ENCODE results near the gene MEAF6.

MEAF6 gene

GRCh38 chr1:37482796-37483744 is 31.5 kb downstream of the MEAF6 start:
- DNase-seq: no peak

DNA sequence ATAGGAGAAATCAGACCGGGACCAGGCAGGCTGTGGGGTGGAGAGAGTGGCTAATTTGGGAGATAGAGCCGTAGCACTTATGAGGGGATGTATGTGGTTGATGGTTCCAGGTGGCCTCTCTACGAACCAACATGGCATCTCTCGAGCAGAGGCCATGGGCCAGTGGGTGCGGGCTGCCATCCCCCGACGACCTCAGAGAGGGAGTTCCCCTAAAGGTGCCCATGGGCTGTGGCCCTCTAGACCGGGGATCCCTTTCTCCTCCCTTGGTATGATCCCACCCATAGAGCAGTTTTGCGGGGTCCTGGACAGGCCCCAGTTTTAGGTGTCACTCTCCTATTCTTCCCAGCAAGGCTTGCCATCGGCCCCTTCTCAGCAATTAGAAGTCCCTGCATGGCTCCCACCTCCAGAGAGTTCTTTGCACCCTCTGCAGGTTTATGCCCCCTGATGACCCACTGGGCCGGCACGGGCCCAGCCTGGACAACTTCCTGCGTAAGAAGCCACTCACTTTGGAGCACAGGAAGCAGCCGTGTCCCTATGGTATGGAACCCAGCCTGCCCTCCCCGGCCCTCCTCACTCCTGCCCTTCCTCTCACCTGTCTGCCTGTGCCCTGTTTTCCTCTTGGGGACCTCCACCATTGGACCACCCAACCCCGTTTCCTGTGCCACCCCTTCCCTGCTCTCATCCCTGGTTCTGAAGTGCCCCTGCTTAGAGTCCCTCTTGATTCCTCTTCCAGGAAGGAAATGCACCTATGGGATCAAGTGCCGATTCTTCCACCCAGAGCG is 32.4 kb downstream of the MEAF6 start:
- DNase-seq: no peak

DNA sequence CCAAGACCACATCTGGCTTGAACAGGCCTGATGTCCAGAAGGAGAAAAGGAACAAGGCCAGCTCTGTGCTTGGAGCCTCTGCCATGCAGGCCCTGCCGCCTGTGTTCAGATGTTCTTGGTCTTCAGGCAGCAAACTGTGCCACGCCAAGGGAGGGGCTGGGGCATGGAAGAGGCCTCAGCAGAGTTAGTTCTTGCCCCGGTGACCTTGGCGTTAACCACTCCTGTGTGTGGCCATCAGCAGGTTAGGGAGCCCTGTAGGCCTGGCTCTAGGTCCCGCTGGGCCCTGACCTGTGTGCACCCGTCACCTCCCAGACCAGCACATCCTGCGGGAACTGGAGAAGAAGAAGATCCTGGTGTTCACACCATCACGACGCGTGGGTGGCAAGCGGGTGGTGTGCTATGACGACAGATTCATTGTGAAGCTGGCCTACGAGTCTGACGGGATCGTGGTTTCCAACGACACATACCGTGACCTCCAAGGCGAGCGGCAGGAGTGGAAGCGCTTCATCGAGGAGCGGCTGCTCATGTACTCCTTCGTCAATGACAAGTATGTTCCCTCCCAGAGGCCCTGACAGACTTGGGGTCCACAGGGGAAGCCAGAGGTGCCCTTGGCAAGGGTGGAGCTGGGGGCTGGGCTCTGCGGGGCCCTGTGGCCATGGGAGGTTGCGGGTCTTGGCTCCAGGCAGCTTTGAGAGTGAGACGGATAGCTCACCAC is 33.1 kb downstream of the MEAF6 start:
- DNase-seq: no peak

- DNase-seq: no peak
Measured at GRCh38 chr1:37480581-37481288, 33.8 kb downstream of the MEAF6 start.

DNA sequence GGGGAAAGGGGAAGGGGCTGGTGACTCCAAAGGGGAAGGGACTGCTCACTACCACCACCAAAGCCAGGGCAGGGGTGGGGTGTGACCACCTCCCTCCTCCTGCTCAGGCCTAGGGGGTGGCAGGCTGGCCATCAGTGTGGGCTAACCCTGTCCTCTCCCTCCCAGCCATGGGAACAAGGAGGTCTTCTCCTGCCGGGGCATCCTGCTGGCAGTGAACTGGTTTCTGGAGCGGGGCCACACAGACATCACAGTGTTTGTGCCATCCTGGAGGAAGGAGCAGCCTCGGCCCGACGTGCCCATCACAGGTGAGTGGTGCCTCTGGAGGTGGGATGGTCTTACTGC is 34.5 kb downstream of the MEAF6 start:
- DNase-seq: no peak

DNA sequence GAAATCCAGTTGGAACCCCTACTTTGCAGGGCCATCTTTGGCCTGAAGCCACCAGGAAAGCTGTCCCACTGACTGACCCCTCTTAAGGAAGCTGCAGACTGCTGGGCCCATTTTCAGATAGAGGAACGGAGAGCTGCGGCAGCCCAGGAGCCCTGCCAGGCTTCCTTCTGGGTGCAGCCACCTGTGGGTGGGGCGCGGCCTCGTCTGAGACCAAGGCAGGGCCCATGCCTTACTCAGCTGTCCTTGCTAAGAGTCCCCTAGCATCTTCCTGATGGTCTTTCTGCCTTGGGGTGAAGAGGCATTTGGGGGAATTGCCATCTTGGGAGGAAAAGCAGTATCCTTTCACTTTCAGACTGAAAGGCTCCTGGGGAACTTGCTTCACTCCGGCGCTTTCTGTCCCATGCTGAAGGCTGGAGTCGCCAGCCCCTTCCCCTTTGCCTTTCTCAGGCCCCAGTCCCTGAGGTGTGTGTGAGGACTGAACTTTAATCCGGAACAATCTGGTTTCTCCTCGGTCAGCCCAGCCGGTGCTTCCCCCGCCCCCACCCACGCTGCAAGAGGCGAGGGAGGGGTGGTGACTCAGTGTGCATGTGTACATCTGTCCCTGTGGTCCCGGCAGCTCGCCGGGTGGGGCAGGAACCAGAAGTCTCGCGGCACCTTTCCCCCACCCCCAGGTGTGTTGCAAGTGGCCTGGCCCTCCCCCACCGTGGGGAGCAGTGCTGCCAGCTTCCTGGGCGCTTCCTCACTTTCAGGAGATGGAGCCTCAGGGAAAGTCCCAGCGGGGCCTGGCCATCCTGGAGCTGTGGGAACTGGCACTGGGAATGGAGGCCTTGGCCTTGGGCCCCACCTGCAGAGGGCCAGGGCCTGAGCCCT is 35.1 kb downstream of the MEAF6 start:
- peak; percentile 77 for DNase-seq

DNA sequence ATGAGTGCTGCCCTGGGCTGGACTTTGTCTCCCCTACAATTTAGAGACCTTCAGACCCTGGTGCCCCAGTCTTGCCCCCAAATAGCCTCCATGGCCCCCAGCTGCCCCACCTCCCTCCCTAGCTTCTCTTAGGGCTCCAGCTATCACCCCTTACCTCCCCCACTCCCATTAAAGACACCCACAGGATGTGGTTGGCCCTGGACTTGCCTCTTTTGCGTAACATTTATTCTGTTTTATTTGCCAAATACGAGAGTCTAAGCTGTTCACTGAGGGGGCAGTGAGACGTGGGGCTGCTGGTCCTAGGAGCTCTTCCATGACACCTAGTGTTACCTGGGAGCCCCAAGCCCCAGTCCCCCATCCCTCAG is 35.7 kb downstream of the MEAF6 start:
- no peak for DNase-seq

GRCh38 chr1:37478451-37478881 is 36.1 kb downstream of the MEAF6 start:
- DNase-seq: no peak

- DNase-seq: no peak
Measured at GRCh38 chr1:37477946-37478345, 36.6 kb downstream of the MEAF6 start.

- DNase-seq: no peak
Measured at GRCh38 chr1:37477198-37477931, 37.2 kb downstream of the MEAF6 start.

DNA sequence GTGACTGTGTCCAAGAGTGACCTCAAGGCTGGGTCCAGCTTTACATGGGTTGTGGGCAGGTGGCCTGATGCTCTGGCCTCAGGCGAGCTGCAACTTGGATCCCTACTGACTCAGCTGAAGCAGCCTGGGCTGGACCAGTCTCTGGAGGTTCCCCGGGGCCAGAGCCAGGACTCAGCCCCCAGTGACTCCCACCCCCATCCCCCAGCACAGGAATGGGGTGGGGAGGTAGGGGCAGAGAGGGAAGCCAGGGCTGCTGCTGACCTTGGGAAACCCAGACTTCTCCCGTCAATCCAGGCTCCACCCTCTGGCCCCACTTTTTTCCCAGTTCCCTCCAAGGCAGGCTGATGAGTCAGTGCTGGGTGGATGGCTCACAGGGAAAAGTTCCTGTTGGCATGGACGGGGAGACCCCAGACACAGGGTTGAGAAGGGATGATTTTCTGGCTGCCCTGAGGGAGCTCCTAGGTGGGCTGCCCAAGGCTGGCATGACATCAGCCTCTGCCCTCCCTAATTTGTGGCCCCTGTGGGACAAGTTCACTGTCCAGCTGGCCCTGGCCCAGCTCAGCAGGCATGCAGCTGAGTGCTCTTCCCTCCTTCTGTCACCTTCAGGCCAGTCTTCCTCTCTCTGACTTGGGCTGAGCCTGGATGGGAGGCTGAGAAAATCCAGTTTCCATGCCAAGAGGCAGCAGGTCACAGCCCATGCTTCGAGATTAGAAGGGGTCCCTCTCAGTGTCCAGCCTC is 37.9 kb downstream of the MEAF6 start:
- no peak for DNase-seq

DNA sequence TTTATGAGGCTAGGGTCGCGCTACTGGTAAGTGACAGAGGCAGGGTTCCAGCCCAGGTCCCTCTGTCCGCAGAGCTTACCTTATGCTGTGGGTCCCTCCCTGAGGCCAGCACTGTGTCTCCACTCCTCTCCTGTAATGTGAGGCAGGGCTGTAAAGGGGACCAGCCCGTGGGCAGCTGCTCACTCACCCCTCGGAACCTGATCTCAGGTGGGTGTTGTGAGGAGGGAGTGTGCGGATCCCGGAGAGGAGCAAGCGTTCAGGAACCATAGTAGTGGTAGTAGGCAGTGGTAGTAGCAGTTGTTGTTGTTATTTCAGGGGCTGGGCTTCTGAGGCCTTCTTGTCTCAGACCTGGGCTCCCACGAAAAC is 38.5 kb downstream of the MEAF6 start:
- no peak for DNase-seq

GRCh38 chr1:37475380-37476086 is 39.0 kb downstream of the MEAF6 start:
- no peak for DNase-seq

DNA sequence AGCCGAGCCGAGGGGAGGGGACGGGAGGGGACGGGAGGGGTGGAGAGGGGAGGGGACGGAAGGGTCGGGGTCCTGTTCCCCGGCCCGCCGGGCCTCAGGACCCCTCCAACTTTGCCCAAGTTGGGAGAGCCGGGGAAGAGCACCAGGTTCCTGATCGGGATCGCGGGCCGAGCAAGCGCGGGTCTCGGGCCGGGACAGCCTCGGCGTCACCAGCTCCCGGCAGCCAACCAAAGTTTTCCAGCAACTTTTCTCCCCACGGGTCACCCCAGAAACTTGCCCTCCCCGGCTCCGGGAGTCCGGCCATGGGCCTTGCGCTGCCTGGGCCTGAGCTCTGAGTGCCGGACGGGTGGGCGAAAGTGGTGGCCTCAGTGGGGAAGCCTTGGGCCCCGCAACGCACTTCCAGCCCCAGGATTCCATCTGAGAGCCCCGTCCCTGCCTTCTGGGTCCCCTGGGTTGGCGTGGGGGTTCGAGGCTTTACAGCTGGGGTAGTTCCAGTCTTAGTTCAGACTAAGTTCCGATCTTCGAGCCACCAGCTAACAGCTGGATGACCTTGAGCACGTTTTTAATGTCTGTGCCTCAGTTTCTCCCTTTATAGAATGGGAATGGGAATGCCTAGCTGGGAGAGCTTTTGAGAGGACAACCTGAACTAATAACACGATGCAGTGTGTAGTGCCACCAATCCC is 39.7 kb downstream of the MEAF6 start:
- DNase-seq: peak; percentile 54

DNA sequence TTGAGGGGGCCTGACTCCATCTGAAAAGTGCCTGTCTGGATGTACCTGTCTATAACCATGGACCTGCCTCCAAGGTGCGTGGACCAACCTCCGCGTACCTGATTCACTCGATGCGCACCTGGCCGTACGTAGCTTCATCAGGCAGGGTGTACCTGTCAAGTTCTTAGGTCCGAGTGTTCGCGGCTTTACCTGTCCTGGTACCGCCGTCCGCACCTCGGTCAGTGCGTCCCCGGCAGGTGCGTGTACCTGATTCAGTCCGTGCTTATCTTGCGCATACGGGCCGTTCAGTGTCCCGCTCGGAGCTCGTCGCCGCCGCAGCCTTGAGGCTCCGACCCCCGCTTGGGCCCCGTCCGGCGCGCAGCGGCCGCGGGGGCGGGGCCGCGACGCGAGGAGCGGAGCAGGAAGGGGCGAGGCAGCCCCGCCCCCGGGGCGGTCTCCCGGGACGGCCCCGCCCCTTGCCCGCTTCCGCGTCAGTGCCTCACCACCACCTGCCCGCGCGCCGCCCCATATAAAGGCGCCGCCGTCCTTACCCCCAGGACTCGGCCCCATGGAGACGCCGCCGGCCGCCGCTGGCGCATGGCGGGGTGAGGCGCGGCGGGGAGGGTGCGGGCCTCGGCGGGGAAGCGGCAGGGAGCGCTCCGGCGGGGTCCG is 40.4 kb downstream of the MEAF6 start, which contains the start of gene ZC3H12A:
Gene ZC3H12A, plus strand, starts transcription at position 535 of the 651 bp plus-strand sequence. CDS start 917 bp downstream, outside the sequence.
- peak; percentile 90 for DNase-seq

DNA sequence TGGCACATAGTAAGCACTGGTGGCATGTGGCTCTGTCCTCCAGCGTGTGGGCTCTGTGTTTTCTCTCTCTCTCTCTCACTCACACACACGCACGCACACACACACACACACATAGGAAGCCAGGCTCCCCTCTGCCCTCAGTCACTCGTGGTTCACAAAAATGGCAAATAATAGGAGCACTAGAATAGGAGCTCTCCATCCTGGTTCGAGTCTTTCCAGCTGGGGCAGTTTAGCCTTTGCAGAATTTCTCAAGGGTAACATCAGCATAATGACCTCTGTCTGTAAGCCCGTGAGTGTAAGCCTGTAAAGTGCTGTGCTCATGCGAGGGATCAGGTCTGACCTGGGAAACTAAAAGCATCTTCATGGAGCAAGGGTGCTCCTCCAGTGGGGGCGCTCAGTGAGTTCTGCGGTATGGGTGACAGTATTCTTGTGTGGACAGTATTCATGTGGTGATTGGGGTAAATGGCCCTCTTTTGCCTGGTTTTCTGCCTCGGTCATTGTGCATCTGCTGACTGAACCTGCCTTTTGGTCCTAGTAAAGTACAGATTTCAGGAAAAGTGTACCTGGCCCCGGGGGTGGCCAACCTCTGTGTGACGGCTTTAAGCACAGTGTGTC is 41.0 kb downstream of the MEAF6 start:
- DNase-seq: no peak

DNA sequence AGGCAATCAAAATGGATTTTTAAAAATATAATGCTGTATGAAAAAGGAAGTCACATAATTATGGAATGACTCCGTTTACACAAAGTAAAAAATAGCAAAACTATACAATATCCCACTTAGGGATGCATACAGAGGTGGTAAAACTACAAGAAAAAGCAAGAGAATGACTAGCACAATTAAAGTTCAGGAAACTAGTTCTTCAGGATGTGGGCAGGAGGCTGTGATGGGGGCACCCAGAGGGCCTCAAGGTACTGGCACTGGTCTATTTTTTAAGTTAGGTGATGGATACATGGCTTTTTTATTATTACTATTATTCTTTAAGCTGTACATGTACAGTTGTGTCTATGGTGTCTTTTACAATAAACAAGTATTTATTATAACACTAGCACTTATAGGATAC is 41.6 kb downstream of the MEAF6 start:
- DNase-seq: no peak

DNA sequence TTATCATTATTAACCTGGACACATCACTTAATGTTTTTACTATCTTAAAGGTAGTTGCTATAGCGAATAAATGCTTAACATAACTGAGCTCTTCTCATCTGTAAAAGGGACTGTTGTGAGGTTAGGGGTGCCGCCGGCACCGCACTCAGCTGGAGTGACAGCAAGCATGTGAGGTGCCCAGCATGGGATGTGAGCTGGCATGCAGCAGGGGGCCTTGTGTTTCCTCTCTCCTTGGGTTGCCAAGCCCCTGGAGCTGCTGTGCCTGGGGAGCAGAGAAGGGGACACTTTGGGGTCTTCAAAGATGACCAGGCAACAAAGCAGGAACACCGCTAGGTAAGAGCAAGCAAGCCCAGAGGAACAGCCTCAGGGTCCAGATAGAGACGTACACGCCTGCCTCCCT is 42.3 kb downstream of the MEAF6 start:
- DNase-seq: no peak

All from femur (tissue), 1 donor.